SK-MEL-5 (cell line): ENCODE data around the gene KATNBL1. TPM values are rescaled to one million over a fixed set of nuclear protein-coding genes. Genes with fewer than 3 reads are reported as not detected.
"Not testable (repeated sequence)": the region's sequence is repeated elsewhere in the genome, so short reads cannot be mapped to it uniquely, and the experiment has no call there.

Experiments used
- DNase-seq: peaks from one replicate; pipeline ENCODE4 v3.0.0-alpha.2; 2016; ENCODE audit warnings: low read depth, low spot score
- in situ Hi-C: cut with HindIII; loops from 2 replicates; pipeline ENCODE4 v1.10.0; 2016; ENCODE audit warnings: low sequenced_read_pairs, high pct_unique_total_duplicates, low pct_unique_long_range_greater_than_20kb
- total RNA-seq: library from RNA; depleted of rRNA; stranded (reverse); fragments of >200 nt; shearing (Covaris generic); gene quantifications from 2 replicates; pipeline ENCODE4 v1.2.3, GENCODE V29; 2014

KATNBL1 gene
- total RNA-seq, 1 experiment from 2014 or later = 59.4 TPM

DNA sequence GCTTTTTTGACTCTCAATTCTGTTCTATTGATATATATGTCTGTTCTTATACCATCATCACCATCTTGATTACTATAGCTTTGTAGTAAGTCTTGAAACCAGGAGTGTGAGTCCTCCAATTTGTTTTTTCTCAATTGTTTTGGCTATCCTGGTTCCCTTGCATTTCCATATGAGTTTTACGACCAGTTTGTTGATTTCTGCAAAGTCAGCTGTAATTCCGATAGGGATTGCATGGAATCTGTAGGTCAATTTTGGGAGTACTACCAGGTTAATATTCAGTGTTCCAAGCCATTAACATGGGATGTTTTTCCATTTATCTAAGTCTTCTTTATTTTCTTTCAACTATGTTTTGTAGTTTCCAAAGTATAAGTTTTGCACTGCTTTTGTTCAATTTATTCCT is 81.0 kb downstream of the KATNBL1 start:
- DNase-seq = no peak
- in situ Hi-C loops = no loop called here

GRCh38 chr15:34126522-34126921 is 83.4 kb downstream of the KATNBL1 start:
- in situ Hi-C loops = no loop called here
- DNase-seq = no peak

- in situ Hi-C loops = no loop called here
- DNase-seq = no peak
Observed at GRCh38 chr15:34125945-34126344, 84.0 kb downstream of the KATNBL1 start.

DNA sequence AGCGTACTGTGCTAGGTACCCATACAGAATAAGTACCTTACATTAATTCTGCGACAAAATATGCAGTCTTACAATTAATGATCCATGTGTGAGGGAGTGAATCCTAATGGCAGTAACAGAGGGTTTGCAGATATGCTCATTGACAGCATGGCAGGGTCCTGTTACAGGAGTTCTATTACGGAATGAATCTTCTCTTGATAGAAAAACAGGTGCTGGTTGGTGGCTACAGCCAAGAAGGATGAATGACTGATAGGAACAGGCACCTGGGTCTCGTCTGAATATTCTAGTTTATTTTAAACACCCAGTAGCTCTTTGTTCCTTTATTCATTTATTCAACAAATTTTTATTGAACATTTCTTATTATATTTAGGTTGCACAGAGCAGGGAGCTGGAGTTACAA is 85.2 kb downstream of the KATNBL1 start:
- DNase-seq = no peak
- in situ Hi-C loops = no loop called here

DNA sequence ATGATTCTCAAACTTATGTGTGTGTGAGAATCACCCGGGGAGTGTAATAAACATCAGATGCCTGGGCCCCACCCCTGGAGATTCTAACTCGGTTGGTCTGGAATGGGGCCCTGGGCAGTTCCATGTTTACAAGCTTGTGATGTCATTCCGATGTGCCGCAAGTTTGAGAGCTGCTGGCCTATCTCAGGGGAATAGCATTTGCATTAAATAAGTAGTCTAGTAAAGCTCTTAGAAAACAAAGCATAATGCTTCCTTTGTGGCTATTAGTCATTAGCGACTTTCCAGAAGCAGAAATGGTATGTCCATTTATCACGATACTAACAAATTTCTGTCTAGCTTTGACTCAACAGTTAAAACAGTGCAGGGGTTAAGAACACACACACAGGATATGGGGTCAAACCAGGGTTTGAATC is 87.1 kb downstream of the KATNBL1 start:
- DNase-seq = peak; percentile 90
- in situ Hi-C loops = no loop called here

GRCh38 chr15:34121786-34122185 is 88.1 kb downstream of the KATNBL1 start:
- DNase-seq, in situ Hi-C loops: not testable (repeated sequence)

DNA sequence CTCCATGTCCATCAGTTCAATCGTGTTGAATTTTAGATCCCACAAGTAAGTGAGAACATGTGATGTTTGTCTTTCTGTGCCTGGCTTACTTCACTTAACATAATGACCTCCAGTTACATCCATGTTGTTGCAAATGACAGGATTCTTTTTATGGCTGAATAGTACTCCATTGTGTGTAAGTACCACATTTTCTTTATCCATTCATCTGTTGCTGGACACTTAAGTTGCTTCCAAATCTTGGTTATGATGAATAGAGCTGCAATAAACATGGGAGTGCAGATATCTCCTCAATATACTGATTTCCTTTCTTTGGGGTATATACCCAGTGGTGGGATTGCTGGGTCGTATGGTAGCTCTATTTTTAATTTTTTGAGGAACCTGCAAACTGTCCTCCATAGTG is 89.5 kb downstream of the KATNBL1 start:
- DNase-seq, in situ Hi-C loops: not testable (repeated sequence)

DNA sequence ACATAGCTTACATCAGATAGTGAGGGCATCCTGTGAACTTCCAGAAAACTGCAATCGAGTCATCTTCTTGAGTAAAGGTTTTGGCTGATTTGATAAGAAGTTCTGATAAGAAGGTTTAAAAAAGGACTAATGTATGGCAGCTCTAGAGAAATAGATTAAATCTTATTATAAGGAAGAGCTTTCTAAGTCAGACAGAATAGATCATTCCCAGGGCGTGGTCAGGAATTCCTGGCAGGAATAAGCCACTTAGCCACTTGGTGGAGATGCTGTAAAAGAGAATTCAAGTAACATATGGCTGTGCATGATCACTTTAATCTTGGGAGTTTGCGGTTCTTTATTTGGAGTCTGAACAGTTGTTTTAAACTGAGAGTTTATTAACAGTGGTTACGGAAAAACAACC is 90.6 kb downstream of the KATNBL1 start:
- in situ Hi-C loops = no loop called here

DNA sequence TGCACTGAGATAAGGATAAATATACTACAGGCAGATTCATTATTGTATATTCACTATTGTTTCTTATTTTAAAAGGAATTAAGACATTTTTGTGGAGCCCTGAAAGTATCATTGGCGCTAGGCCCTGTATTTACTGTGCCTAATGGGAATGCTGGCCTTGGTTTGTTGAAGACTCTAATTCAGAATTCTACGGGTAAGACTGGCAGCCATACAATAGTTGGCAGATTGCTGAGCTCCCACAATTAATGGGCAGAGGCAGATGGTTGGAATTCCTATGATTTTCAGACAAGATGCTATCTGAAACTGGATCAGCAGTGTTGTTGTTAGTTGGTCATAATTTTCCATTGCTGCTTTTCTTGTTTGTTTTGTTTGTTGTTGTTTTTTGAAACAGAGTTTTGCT is 93.3 kb downstream of the KATNBL1 start:
- in situ Hi-C loops = no loop called here

More for the DNA sequence above, 90.6 kb downstream of the KATNBL1 start:
- peak; percentile 38 for DNase-seq

DNA sequence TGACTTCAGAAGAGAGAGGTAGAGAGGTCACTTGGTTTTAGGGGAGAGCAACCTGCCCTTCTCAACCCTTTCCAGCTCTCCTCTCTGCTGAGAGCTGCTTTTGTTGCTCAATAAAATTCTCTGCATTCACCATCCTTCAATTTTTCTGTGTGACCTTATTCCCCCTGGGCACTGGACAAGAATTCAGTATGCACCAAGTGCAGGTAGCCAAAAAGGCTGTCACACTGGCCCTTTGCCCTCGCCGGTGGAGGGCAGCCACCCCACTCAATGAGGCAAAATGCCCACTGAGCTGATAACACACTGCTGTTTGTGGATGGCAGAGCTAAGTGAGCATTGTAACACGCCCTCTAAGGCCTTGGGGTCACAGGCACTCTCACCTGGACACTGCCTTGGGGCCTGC is 95.2 kb downstream of the KATNBL1 start:
- in situ Hi-C loops = no loop called here

More for the DNA sequence above, 93.3 kb downstream of the KATNBL1 start:
- DNase-seq = no peak

DNA sequence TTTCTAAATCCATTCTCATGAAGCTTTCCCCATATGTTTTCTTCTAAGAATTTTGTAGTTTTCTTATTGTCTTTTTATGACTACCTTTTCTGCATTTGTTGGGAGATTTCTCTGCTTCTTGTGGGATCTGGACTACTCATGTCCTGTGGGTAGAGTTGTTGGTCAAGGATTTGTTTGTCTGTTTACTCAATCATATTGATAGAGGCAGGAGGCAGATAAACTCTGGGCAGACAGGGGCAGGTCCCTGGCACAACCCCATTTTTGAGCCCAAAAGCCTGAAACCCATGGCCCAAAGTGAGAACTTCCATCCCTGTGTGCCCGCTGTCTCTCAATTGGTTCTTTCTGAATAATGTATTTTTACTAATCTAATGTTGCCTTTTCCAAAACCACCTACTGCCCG is 95.7 kb downstream of the KATNBL1 start:
- in situ Hi-C loops = no loop called here
- DNase-seq = no peak

More for the DNA sequence above, 95.2 kb downstream of the KATNBL1 start:
- no peak for DNase-seq

DNA sequence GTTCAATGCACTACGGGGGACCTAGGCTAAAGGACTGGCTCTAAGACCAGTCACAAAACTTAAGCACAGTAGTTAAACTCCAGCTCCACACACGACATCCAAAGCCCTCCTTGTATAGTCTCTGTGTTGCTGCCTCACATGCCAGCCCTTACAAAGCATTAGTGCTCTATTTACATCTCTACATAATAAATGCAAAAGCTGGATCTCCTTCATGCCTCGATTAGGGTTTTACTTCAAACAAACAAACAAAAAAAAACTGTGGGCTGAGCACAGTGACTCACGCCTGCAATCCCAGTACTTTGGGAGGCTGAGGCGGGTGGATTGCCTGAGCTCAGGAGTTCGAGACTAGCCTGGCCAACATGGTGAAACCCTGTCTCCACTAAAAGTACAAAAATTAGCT is 98.4 kb downstream of the KATNBL1 start:
- DNase-seq = no peak
- in situ Hi-C loops = no loop called here

- DNase-seq = peak; percentile 66
- in situ Hi-C loops = no loop called here
Observed at GRCh38 chr15:34109797-34110663, 99.9 kb downstream of the KATNBL1 start.

DNA sequence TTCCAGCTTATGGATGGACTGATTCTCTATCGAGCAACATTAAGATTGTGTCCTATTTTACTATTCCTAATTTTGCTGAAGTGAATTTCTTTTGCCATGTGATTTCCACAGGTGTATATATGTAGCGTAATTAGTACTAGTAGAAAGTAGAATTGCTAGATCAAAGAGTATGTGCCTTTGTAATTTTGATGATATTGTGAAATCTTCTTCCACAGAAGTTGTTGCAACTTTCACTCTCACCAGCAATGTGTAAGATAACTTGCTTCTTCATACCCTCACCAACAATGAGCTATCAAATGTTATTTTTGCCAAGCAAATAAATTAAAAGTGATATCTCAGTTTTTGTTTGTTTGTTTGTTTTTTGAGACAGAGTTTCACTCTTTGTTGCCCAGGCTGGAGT is 102.6 kb downstream of the KATNBL1 start:
- DNase-seq = no peak
- in situ Hi-C loops = no loop called here

DNA sequence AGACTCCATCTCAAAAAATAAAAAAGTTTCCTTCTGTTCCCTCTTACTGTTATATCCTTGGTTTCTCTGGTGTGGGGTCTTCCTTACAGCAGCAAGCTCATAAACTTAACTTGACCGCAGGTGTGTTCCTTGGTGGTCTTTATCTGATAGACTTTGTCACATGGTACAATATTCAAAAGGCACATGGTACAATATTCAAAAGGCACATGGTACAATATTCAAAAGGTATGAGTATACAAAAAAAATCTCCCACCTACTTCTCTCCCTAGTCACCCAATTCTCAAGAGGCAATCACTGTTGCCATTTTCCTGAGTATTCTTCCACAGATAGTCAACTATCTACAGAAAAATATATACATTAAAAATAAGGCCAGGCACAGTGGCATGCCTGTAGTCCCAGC is 103.5 kb downstream of the KATNBL1 start:
- no peak for DNase-seq
- in situ Hi-C loops = no loop called here

DNA sequence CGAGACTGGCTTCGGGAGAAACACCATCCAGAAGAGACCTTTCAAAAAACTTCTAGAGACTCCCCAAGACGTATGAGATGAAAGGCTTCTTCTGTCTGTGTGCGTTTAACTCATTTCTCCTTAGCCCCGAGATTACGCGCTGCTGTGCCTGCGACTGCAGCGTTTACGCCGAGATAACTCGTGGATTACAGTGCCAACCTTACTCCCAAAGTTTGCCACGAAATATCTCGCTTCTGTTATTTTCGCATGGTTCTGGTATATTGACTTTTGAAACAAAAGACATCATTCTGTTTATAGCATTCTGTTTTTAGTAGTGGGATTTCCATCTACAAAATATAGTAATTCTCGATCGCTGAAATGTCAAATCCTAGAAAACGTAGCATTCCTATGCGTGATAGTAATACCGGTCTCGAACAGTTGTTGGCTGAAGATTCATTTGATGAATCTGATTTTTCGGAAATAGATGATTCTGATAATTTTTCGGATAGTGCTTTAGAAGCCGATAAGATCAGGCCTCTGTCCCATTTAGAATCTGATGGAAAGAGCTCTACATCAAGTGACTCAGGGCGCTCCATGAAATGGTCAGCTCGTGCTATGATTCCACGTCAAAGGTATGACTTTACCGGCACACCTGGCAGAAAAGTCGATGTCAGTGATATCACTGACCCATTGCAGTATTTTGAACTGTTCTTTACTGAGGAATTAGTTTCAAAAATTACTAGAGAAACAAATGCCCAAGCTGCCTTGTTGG is 107.5 kb downstream of the KATNBL1 start:
- in situ Hi-C loops = no loop called here
- DNase-seq = no peak

DNA sequence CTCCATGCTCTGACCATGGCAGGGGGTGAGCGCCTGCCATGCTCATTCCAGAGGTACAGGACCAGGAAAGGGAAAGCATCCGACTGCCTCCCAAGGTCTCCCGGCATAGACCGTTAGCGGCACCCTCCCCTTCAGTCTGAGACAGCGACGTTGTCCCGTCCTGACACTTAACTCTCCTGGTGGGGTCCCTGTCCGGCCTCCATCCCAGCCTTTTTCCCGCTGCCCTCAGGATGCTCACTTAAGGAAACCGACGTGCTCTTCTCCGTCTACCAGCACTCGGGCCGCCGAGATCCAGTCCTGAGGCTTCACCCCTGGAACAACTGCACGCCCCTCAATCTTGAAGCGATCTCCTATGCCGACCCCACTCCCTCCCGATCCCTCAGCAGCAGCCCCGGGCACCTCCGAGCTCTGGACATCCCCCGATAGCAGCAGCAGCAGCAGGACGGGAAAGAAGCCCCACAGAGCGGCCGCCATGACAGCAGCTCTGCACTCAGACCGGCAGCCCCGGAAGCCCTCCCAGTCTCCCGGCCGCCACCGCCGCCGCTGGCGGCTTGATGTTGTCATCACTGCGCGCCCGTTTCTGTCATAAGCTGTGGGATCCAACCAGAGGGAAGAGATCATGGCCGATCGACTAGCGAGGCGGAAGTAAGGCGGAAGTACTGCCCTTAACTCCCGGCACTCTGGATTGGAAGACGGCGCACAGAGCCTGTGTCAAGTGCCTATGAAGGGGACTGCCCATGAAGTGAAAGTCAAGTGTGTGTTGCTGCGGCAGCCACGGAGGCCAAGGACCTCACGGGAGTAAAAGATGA is 108.3 kb downstream of the KATNBL1 start, which contains the start of the genes EMC7 and PGBD4:
EMC7 (minus strand) TSS at position 497 of the 809 bp plus-strand sequence; CDS start at position 474, 23 bp downstream.
PGBD4 (plus strand) TSS at position 718 of the 809 bp plus-strand sequence. CDS start 449 bp downstream, outside the sequence.
- peak; percentile 99 for DNase-seq
- in situ Hi-C loops = no loop called here

DNA sequence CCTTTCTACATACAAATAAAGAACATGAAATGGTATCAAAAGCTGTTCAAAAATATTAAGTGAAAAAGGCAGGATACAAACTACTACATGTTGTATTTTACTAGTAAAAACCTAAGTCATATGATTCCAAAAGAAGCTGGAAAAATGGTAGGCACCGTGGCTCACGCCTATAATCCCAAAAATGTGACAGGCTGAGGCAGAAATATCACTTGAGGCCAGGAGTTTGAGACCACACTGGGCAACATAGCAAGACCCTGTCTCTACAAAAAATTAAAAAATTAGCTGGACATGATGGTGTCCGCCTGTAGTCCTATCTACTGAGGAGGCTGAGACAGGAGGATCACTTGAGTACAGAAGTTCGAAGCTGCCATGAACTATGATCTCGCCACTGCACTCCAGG is 110.0 kb downstream of the KATNBL1 start:
- in situ Hi-C loops = no loop called here
- no peak for DNase-seq
